Hematopoietic multipotent progenitor cell treated with erythropoietin and hydrocortisone succinate and interleukin-3 and kit ligand, for 4 days (in vitro differentiated cells): ENCODE measurements around the gene LAMC3.
"Not testable (repeated sequence)": the region's sequence is repeated elsewhere in the genome, so short reads cannot be mapped to it uniquely, and the experiment has no call there.

Source experiments
- DNase-seq: peaks from one replicate; pipeline ENCODE4 v3.0.0-alpha.2; 2015

LAMC3 gene

DNA sequence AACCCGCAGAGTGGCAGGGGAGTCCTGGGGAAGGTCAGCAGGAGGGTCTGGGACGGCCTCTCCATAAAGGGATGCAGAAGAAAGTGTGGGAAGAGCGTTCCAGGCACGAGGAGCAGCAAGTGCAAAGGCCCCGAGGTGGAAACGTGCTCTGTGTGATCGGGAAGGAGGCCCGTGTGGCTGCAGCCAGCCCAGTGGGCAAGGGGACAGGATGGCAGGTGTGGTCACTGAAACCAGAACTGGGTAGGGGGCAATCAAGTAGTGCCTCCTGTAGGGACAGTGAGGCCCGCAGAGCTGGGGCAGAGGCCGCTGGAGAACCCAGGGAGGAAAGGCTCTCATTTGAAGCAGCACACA, 16.3 kb upstream of the LAMC3 start:
- no peak for DNase-seq

DNA sequence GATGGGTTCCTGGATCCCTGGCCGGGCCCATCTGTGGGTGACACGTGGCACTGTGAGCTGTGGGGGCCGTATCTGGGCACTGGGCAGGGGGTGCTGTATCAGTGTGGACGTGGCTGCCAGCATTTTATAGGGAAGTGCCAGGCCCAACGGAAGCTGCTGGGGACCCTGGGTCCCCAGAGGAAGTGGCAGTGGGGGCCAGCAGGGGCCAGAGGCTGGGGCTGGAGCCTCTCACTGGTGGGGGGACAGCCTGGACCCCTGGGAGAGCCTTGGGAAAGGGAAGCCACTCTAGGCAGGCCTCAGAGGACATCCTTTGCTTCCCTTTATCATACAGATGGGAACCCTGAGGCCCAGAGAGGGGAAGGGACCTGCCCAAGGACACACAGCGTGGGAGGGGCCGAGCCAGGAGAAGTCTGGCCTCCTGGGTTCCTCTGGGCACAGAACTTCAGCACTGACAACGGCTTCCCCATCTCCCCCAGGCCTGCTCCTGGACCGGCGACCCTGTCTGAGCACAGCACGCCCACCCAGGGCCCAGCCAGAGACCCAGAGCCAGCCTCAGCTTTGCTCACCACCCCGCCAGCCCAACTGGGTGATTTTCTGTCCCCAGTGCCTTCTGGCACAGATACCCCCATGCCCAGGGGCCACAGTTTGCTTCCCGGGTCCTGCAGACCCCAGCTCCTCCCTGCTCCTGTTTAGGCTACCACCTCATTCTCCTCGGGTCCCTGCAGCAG, 15.5 kb upstream of the LAMC3 start:
- no peak for DNase-seq

DNA sequence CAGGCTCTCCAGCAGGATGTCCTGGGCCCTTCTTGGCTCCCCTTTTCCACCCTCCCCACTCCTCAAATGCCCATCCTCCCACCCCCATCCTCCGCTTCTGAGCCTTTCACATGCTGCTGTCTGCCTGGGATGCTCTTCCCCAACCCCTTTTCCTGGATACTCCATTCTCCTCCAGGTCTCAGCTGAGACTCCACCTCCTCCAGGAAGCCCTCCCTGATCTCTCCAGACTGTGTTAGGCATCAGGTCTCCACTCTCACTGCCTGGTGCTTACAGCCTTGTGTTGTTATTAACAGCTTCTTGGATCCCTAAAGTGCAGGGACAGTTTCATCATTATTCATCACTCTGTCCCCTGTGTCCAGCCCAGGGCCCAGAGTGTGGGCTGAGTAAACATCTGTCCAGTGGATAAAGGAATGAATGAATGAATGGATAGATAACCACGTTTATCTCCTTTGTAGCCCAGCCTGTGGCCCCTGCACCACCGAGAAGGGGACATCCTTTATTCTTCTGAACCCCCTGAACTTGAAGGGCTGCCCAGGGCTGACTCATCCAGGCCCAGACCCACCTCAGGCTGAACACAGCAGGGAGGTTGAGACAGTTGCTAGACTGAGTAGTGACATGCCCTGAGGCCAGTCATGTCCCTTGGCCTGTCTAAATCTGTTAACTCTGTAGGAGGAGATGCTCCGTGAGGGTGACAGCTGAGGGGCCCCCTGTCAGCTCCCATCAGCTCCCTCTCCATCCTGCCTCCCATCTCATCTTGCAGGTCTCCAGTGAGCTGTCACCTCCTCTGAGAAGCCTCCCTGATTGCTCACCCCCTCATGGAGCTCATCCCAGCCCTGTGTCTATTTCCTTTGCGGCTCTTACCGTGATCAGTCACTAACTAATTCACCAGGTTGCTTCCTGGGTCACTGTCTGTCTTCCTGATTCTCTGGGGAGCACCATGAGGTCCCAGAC, 14.6 kb upstream of the LAMC3 start:
- DNase-seq, result no peak

DNA sequence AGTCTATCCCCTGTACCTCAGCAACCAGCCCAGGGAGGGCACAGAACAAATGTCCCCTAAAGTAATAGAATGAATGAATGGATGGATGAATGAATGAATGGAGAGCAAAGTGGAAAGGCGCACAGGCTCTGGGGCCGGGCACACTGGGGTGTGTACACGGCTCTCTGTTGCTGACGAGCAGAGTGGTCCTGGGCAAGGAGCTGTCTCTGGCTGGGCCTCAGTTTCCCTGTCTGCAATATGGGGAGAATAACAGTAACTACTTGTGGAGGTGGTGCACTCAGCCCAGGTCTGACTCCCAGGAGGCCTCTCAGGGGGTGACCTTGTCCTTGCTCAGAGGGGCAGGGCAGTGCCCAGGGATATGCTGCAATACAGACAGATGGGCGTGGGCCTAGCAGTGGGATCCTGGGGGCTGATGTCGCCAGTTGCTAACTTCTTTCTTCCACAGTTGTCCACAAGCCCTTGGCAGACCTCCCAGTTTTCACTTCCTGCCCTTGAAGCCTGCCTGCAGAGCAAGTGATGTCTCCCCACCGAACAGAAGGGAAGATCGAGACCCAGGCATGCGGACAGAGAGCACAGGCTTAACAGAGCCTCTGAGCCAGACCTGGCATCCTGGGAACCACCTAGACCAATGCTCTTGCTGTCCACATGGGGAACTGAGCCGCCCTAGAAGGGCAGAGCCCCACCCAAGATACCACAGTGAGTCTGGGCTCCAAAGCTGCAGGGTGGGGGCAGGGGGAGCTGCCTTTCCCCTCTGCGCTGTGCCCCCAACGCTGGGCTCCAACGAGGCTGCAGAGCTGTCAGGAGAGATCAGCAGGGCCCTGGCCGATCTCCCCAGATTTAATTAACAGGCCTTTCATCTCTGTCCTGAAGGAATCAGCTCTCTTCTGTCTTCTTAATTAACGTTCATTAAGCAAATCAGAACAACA, 13.6 kb upstream of the LAMC3 start:
- peak; percentile 86 for DNase-seq

DNA sequence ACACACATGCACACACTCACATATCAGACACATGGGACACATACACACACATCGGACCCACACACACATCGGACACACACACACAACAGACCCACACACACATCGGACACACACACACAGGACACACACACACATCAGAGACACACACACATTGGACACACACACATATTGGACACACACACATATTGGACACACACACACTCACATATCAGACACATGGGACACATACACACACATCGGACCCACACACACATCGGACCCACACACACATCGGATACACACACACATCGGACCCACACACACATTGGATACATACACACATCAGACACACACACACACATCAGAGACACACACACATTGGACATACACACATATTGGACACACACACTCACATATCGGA, 12.8 kb upstream of the LAMC3 start:
- DNase-seq, result no peak

DNA sequence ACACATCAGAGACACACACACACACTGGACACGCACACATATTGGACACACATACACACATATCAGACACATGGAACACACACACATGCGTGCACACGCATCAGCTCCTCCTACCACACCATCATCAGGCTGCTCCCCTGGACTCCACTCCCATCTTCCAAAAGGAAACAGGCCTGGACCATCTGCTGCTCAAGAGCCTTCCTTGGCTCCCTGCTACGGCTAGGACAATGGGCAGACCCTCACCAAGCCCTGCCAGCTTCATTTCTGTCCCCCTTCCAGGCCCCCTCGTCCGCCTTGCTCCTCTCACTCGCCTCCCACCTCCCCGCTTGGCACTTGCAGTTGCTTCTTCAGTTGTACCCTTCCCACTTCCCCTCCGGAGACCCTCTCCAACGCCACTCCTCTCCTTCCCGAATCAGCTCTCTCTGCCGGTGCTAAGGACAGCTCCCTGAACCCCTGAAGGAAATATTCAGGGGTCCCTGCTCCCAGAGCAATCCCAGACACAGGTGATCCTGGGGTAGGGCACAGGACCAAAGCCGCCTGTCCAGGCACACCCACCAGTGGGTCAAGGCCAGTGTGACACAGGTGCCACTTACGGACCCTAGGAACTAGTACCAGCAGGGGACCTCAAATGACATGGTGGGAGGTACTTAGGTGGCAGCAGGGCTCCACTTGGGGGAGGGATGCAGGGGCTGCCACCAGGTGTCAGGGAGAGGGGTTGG, 12.1 kb upstream of the LAMC3 start:
- no peak for DNase-seq

DNA sequence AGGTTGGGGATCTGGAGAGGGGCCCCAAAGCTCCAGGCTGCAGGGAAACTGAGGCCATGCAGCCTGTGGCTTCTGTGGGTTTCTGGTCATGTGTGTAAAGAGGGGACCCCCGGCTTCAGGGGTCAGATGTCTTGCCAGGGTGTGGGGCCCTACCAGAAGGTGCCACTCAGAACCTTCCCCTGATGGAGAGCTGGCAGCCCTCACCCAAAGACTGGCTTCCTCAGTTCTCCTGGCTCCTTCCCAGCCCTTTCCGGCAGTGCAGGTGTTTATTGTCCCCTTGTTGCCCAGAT, 11.6 kb upstream of the LAMC3 start:
- no peak for DNase-seq

DNA sequence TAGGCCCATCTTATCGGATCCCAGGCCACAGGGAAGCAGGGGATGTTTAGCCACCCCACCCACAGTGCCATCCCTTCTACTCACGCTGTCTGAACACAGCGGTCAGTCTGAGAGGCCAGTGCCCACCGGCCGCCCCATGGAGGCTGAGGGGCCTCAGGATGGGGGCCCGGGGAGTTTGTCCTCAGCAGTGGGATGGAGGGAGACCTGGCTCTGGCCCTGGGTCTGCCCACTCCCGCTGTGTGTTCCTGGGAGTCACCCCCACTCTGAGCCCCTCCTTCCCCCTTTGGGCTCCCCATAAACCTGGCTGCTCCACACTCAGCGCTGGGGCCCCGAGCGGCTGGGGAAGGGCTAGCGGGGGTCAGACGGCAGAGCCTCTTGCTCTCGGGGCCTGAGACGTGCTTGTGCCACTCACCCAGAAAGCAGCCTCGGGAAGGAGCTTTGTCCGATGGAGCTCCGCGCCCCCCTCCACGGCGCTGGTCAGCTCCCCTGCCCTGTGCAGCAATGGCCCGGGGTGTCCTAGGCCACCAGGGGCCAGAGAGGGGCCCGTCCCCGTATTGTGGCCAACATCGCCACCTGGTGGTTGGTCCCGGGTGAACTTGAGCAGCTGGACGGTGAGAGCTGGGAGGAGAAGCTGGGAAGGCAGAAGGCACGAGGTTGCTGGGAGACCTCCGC, 10.9 kb upstream of the LAMC3 start:
- DNase-seq, result peak; percentile 86

DNA sequence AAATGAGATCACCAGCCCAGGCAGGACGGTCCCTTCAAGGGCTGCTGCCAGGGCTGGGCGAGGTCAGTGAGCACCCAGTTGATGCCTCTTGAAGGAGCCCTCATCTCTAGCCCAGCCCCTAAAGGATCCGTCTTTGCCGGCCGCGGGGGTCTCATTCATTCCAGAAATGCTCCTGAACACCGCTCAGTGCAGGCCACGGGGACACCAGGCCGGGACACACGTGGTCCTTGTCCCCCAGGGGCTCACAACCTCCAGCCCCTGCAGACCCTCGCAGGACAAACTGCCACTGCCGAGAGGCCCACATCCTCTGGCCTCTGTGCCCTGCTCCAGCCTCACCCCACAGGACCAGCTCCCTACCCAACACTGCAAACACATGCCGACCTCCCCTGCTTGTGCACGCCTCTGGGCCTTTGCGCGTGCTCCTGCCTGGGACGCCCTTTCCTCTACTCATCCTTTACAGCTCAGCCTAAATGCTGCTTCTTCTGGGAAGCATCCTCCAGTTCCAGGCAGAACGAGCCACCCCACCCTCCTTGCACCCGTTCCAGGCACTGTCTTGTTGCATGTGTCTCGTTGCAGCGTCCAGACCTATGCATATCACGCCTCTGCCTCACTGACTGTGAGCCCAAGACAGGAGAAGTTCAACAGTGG, 10.3 kb upstream of the LAMC3 start:
- no peak for DNase-seq

DNA sequence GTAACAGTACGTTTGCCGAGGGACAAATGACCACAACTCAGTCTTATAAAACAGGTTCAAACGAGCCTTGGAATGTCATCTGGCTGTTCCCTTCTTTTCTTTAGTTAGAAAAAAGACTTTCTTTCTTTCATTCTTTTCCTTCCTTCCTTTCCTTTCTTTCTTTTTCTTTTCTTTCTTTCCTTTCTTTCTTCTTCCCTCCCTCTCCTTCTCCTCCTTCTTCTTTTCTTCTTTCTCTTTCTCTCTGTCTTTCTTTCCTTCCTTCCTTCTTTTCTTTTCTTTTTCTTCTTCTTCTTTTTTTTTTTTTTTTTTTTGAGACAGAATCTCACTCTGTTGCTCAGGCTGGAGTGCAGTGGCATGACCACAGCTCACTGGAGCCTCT, 9.7 kb upstream of the LAMC3 start:
- no peak for DNase-seq

DNA sequence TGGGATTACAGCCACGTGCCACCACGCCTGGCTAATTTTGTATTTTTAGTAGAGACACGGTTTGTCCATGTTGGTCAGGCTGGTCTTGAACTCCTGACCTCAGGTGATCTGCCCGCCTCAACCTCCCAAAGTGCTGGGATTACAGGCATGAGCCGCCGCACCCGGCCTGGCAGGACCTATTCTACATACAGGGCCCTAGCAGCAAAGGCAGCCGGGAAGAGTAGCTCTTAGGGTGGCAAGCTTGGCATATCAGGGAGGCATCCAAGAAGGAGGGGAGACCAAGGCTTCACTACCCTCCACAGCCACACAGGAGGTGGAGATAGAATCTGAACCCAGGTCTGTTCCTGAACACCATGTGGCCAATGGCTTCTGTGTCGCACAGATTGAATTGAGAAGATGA, 8.4 kb upstream of the LAMC3 start:
- DNase-seq, result not testable (repeated sequence)

DNA sequence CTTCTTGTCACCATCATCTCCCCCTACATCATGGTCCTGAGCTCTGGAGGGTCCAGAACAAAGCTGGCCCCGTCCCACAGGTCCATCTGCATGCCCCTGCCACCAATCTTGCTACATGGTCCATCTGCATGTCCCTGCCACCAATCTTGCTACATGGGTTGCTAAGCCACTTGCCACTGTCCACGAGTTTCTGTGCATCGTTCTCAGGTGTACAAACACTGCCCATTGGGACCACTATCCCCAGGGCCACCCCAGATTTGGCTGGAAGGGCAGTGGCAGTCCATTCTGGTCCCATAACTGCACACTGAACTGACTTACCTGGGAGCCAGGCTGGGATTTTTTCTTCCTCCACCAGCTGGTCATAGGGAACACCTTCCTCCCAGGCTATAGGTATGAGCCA, 8.0 kb upstream of the LAMC3 start:
- DNase-seq, result no peak

DNA sequence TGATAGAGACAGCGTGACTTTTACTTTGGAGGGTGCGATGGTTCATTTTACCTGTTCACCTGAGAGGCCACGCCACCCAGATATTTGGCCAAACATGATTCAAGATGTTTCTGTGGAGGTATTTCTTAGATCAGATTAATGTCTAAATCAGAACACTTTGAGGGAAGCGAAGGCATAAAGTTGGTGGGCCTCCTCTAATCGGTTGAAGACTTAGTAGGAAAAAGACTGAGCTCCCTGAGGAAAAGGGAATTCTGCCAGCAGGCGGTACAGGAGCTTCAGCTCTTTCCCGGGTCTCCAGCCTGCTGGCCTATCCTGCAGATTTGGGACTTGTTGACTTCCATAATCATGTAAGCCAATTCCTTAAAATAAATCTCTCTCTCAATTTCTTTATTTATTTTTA, 7.0 kb upstream of the LAMC3 start:
- no peak for DNase-seq

DNA sequence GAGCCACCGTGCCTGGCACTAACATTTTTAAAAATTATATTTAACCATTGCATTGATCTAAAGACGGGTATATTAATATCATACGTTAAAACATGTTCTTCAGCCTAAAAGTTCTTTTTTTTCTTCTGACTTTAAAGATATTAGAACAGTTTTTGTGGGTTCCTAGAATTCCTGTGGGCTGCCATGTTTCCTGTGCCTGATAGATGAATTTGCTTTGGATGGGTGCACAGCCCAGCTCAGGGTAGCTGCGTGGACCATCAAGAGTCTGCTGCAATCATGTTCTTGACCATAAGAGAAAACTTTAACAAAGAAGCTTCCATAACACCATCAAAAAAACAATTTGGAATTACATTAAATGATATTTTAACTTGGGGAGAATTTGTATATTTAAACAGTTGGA, 2.4 kb upstream of the LAMC3 start:
- no peak for DNase-seq

DNA sequence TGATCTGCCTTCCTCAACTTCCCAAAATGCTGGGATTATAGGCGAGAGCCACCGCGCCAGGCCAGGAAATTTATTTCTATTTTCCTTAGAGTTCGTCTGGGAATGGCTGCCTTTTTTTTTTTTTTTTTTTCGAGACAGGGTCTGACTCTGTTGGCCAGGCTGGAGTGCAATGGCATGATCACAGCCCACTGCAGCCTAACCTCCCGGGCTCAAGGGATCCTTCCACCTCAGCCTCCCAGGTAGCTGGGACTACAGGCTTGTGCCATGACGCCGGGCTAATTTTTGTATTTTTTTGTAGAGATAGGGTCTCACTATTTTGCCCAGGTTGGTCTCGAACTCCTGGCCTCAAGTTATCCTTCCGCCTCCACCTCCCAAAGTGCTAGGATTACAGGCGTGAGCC, 888 bp upstream of the LAMC3 start:
- no peak for DNase-seq

DNA sequence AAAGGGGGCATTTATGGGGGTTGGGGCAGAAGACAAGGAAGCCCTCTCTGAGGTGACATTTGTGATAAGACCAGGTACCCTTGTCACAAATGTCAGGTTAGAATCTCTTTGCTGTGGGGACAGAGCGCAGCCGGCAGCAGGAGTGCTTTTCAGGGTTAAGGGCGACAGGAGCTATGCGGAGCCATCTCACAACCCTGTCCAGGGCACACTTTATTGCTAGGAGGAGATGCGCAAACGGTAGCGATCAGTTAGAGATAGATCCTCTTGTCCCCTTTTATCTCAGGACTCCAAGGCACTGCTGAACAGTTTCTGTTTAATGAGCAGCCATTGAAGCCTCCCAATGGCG, 438 bp upstream of the LAMC3 start:
- peak; percentile 22 for DNase-seq

DNA sequence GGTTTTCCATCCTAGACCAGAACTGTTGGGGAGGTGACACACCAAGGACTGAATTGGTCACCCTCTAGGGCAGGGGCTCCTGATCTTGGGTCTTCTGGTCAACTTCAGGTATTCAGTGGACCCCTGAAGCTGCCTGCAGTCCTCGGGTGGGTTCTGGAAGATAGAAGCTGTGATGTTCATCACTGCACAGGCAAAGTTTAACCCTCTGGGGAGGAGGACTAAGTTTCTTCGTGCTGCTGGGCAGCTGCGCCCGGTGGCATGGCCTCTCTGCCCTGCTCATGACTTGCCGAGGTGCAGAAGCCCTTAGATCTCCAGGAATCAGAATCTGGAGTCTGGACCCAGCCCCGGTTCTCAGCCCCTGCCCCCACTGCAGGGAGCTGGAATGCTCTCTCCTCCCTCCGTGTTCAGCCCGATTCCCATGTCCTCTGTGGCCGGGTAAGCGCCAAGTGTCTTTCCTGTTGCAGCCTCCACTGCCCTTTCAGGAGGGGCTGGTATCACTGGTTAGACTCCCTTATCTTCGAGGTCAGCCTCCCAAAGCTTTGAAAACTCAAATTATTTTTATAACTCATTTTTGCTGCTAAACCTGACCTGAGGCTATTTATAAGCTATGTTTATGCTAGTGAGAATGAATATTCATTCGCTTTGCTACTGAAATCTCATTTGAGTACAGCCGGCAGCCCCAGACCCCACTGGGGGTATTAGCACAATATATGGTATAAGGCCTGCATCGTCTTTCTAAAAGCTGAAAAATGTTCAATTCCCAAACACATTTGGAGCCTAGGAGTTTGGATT, 1.7 kb downstream of the LAMC3 start:
- no peak for DNase-seq

DNA sequence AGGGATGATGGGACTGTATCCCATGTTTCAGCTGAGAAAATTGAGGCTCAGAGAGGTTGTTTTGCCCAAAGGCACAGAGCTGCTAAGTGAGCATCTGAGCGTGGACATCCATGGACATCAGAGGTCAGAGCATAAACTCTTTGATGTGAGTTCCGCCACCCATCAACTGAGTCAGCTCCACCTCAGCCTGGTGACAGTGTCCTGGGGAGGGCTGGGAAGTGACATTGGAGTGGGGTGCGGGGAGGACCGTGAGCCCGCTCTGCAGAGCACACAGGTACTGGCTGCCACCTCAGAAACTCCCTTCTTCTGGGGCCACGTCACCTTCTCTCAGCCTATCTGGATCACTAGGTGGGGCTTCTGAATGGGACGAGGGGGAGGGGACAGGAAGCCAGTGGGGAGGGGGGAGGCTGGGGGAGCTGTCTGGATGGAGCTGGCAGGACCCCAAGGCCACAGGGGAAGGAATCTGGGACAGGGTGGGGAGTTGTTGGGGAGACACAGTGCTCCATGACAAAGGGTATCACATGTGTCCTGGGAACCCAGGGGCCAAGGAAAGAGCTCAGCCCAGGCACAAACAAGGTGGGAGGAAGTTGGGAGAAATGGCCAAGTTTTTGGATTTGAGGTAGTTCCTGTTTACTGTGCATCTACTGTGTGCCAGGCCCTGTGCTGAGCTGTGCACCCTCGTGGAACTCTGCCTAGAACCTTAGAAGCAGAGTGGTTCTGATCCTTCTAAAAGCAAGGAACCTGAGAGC, 2.5 kb downstream of the LAMC3 start:
- DNase-seq, result no peak

DNA sequence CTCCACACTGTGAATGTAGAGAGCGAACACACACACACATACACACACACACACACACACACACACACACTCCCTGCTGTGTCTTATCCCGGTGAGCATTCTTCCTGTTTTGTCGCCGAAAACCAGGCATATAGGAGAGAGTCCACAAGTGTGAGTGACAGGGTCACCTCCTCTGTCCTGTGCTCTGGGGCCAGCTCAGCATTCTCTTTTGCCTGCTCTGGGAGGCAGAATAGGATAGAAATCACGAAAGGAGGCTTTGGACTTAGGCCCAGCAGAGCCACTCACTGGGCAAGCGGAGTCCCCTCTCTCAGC, 3.0 kb downstream of the LAMC3 start:
- DNase-seq, result no peak

DNA sequence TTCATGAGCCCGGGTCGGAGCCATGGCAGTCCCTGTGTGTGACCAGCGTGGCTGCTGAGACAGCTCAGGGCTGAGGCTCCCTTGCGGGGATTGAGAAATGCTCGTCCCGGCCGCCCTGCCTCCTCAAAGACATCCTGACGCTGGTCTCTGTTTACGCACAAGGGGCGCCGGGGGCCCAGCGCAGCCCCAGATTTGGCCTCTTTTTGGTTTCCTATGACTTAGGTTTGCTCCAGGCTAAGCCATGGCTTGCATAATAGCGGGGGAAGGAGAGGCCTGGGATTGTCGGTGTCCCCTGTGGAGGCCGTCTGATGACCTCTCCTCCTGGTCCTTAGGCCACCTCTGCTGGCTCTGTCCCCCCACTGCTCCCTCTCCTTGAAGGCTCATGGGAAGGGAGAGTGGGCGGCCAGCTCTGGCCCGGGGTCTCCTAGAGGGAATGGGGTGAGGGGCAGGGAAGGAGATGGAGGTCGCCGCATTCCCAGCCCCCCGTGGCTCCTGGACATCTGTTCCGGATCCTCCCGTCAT, 3.5 kb downstream of the LAMC3 start:
- DNase-seq, result no peak
